Panc1 (cell line): ENCODE data around the gene FUOM.

ENCODE experiments used
- CTCF ChIP-seq: fragments of 450-650 bp; IDR thresholded peaks from 2 replicates; pipeline ENCODE4 v1.5.1; 2017; ENCODE audit warnings: mild to moderate bottlenecking
- POLR2AphosphoS5 ChIP-seq: IDR thresholded peaks from 2 replicates; pipeline ENCODE4 v1.6.1; 2012; ENCODE audit warnings: mild to moderate bottlenecking, low read depth, low read length, moderate library complexity
- REST ChIP-seq, 2 experiments: IDR thresholded peaks; 2 replicates each; pipeline ENCODE4 v1.6.1; 2011 to 2012; ENCODE audit warnings: low read depth in 2 of 2, control low read depth in 1 of 2, low read length in 1 of 2, mild to moderate bottlenecking in 1 of 2, moderate library complexity in 1 of 2; ENCODE audit not compliant: insufficient read depth in 1 of 2

GRCh38 chr10:133385214-133385613 is 27.4 kb upstream of the FUOM start:
- TF ChIP-seq CTCF (no peak), POLR2AphosphoS5 (no peak), REST (IDR thresholded peaks at IDR 0.05; ENCODE audit: insufficient read depth in 1 of 2, low read depth in 2 of 2, low read length in 1 of 2) (no peak)
